Neural crest cell (in vitro differentiated cells): ENCODE results near the gene TAP2. TPM values are rescaled to one million over a fixed set of nuclear protein-coding genes. Genes with fewer than 3 reads are reported as not detected.

Experiments used
- DNase-seq: peaks from one replicate; pipeline ENCODE4 v3.0.0; 2021; ENCODE audit warnings: low read depth, mixed read lengths, low spot score
- H3K27ac Mint-ChIP-seq: one replicate; pipeline ENCODE4 v1.8.0; 2021; ENCODE audit warnings: mild to moderate bottlenecking, mixed read lengths; ENCODE audit not compliant: unreplicated experiment
- H3K27me3 Mint-ChIP-seq: 2 replicates; pipeline ENCODE4 v1.8.0; 2021; ENCODE audit warnings: low read depth, mild to moderate bottlenecking, mixed read lengths
- H3K36me3 Mint-ChIP-seq: 2 replicates; pipeline ENCODE4 v1.8.0; 2021; ENCODE audit warnings: low read depth, mild to moderate bottlenecking, mixed read lengths
- H3K4me1 Mint-ChIP-seq: 2 replicates; pipeline ENCODE4 v1.8.0; 2021; ENCODE audit warnings: mixed read lengths
- H3K4me3 Mint-ChIP-seq: one replicate; pipeline ENCODE4 v1.8.0; 2021; ENCODE audit warnings: mild to moderate bottlenecking, mixed read lengths
- H3K9me3 Mint-ChIP-seq: 2 replicates; pipeline ENCODE4 v1.8.0; 2021; ENCODE audit warnings: mixed read lengths
- CTCF ChIP-seq: fragments of 200-600 bp; sonication (generic); conservative IDR thresholded peaks from 2 replicates; pipeline ENCODE4 v1.5.0; 2021; ENCODE audit warnings: antibody characterized with exemption, mild to moderate bottlenecking
- total RNA-seq: library from RNA; stranded (reverse); gene quantifications from 2 replicates; pipeline ENCODE4 v1.2.1, GENCODE V29; 2021

The TAP2 gene
- total RNA-seq, 1 donor from 2014 or later, result 18.0 TPM

GRCh38 chr6:32794510-32794909 lies 44.0 kb downstream of the TAP2 start:
- Mint-ChIP-seq H3K27ac (no peak overlapping the region), H3K4me1 (peaks cover 9% of the 10 kb centered on the region), H3K27me3 (peaks cover 91% of the 10 kb centered on the region), H3K9me3 (peaks cover 2% of the 10 kb centered on the region), H3K4me3 (no peak overlapping the region), H3K36me3 (peaks cover 2% of the 10 kb centered on the region)
- no peak for TF ChIP-seq CTCF
- no peak for DNase-seq

- peaks cover 86% of the 10 kb centered on the region for H3K27me3 Mint-ChIP-seq
- H3K36me3 Mint-ChIP-seq, result no peaks in the 10 kb centered on the region
- H3K9me3 Mint-ChIP-seq, result no peaks in the 10 kb centered on the region
- DNase-seq, result no peak
- no peak overlapping the region for H3K27ac Mint-ChIP-seq
- H3K4me3 Mint-ChIP-seq, result no peak overlapping the region
- peaks cover 9% of the 10 kb centered on the region for H3K4me1 Mint-ChIP-seq
- no peak for TF ChIP-seq CTCF
These were observed 45.6 kb downstream of the TAP2 start for GRCh38 chr6:32792901-32793435.

- Mint-ChIP-seq H3K36me3 (no peaks in the 10 kb centered on the region), H3K27me3 (peaks cover 85% of the 10 kb centered on the region), H3K27ac (no peak overlapping the region), H3K9me3 (no peaks in the 10 kb centered on the region), H3K4me1 (no peaks in the 10 kb centered on the region), H3K4me3 (no peak overlapping the region)
- no peak for DNase-seq
- no peak for TF ChIP-seq CTCF
These were observed 48.2 kb downstream of the TAP2 start for GRCh38 chr6:32790306-32790705.

Other genes with a start within 250 kb of the TAP2 start
- 0.66 and 0.84 TPM in 2 replicates for gene HLA-DRB1, start 248.9 kb downstream of the TAP2 start, total RNA-seq
- not detected in 2 replicates for gene HLA-DQA1, start 201.3 kb downstream of the TAP2 start, total RNA-seq
- gene HLA-DQB1, start 172.1 kb downstream of the TAP2 start, total RNA-seq, result 0.18 and 0.23 TPM in 2 replicates
- not detected in 2 replicates for gene HLA-DQA2, start 97.3 kb downstream of the TAP2 start, total RNA-seq
- not detected in 2 replicates for gene HLA-DQB2, start 75.2 kb downstream of the TAP2 start, total RNA-seq
- gene HLA-DOB, start 21.7 kb downstream of the TAP2 start, total RNA-seq, result 0.28 TPM in 1 of 2 replicates, not detected in the other
- 1.1 and 1.7 TPM in 2 replicates for gene PSMB8, start 5.3 kb upstream of the TAP2 start, total RNA-seq
- gene TAP1, start 15.0 kb upstream of the TAP2 start, total RNA-seq, result 2.7 and 2.8 TPM in 2 replicates
- not detected in 2 replicates for gene PSMB9, start 15.5 kb upstream of the TAP2 start, total RNA-seq
- gene HLA-DMB, start 102.3 kb upstream of the TAP2 start, total RNA-seq, result 0.59 and 0.63 TPM in 2 replicates
- 0.89 and 1.7 TPM in 2 replicates for gene HLA-DMA, start 114.4 kb upstream of the TAP2 start, total RNA-seq
- gene BRD2, start 129.9 kb upstream of the TAP2 start, total RNA-seq, result 312 and 329 TPM in 2 replicates
- gene HLA-DOA, start 170.9 kb upstream of the TAP2 start, total RNA-seq, result 1.7 and 2.8 TPM in 2 replicates
- gene HLA-DPA1, start 234.9 kb upstream of the TAP2 start, total RNA-seq, result 1.8 and 3.4 TPM in 2 replicates
- 18.7 and 20.4 TPM in 2 replicates for gene HLA-DPB1, start 237.3 kb upstream of the TAP2 start, total RNA-seq